ENCODE data around the gene PALLD. TPM values are rescaled to one million over a fixed set of nuclear protein-coding genes. Genes with fewer than 3 reads are reported as not detected.

Gene PALLD
- total and polyA plus RNA-seq, 2 of the 8 experiments (the other 6 are each of a cell fraction or from before 2014, with no cell fraction given), result 10.5 to 25.0 TPM

- H2BK12ac ChIP-seq (ENCODE audit: low read depth, low read length), result no peak overlapping the region
- H2AK5ac ChIP-seq (ENCODE audit: low read depth, low read length), result no peak overlapping the region
- H4K20me1 ChIP-seq (replicated peaks in 1 of 2; ENCODE audit: control insufficient read depth in 1 of 2, insufficient read depth in 2 of 2, low read length in 2 of 2), result no peaks in the 10 kb centered on the region
- peaks cover 0 to 10% (median 5%) of the 10 kb centered on the region in 4 experiments; a peak in 3 of 7 replicates for H3K27me3 ChIP-seq (replicated peaks in 1 of 4; ENCODE audit: control insufficient read depth in 3 of 4, extremely low read depth in 1 of 4, insufficient read depth in 3 of 4, low read length in 3 of 4)
- H3K4me3 ChIP-seq (ENCODE audit: extremely low read depth in 1 of 4, insufficient read depth in 2 of 4, low read depth in 3 of 4, low read length in 4 of 4), result no peak overlapping the region
- no peak overlapping the region for H2BK20ac ChIP-seq (ENCODE audit: low read length)
- H2BK120ac ChIP-seq (replicated peaks; ENCODE audit: low read depth, low read length), result no peak overlapping the region
- WGBS, 2 experiments (ENCODE audit: extremely low coverage in 1 of 2, insufficient coverage in 1 of 2, insufficient read length in 1 of 2, insufficient replicate concordance in 2 of 2, low coverage in 1 of 2, low lambda C conversion rate in 2 of 2, missing lambda C conversion rate in 1 of 2), result 96% methylated on average over 3 of the region's 3 CpGs; no CpG with 5 or more reads in 1 of the 2 experiments
- no peak overlapping the region for H3K9ac ChIP-seq (replicated peaks in 1 of 4; ENCODE audit: extremely low read depth in 1 of 4, low read depth in 3 of 4, low read length in 3 of 4)
- H3K23me2 ChIP-seq (ENCODE audit: low read depth, low read length), result peaks cover 3% of the 10 kb centered on the region
- no peak overlapping the region for H3K27ac ChIP-seq (ENCODE audit: low read depth, low read length)
- DNase-seq (ENCODE audit: low read depth in 1 of 2, low spot score in 2 of 2) (no peak), FAIRE-seq (no peak)
- no peak overlapping the region for H2BK15ac ChIP-seq (ENCODE audit: low read length)
- H3K18ac ChIP-seq (ENCODE audit: extremely low read depth, low read length), result no peak overlapping the region
- no peak overlapping the region for H4K91ac ChIP-seq (replicated peaks; ENCODE audit: insufficient read length, low read length)
- no peak for TF ChIP-seq SIRT6 (IDR thresholded peaks at IDR 0.05; ENCODE audit: low read length)
- TF ChIP-seq CTCF (IDR thresholded peaks at IDR 0.05; ENCODE audit: control extremely low read depth in 1 of 3, insufficient read depth in 1 of 3, low read depth in 1 of 3, low read length in 3 of 3), result no peak
- no peak for TF ChIP-seq BACH1 (IDR thresholded peaks at IDR 0.05; ENCODE audit: low read length)
- no peak for TF ChIP-seq BCL11A (IDR thresholded peaks at IDR 0.05; ENCODE audit: low read depth in 2 of 2, low read length in 2 of 2)
- TF ChIP-seq SUZ12 (IDR thresholded peaks at IDR 0.05; ENCODE audit: low read length), result no peak
- TF ChIP-seq KDM1A (IDR thresholded peaks at IDR 0.05; ENCODE audit: borderline replicate concordance, low read length), result no peak
- TF ChIP-seq EGR1 (IDR thresholded peaks at IDR 0.05; ENCODE audit: borderline replicate concordance, low read depth, low read length), result no peak
- no peak for TF ChIP-seq SAP30 (IDR thresholded peaks at IDR 0.05; ENCODE audit: insufficient read depth, insufficient replicate concordance, low read length)
- no peak for TF ChIP-seq POU5F1 (IDR thresholded peaks at IDR 0.05; ENCODE audit: low read depth, low read length)
- no peak for TF ChIP-seq TEAD4 (IDR thresholded peaks at IDR 0.05; ENCODE audit: low read depth, low read length)
- TF ChIP-seq CBX5 (IDR thresholded peaks at IDR 0.05; ENCODE audit: low read depth, low read length), result no peak
- H4K8ac ChIP-seq (ENCODE audit: extremely low read depth, insufficient read depth, low read length), result no peak overlapping the region
- H3K14ac ChIP-seq (ENCODE audit: insufficient read length), result no peak overlapping the region
- H3K56ac ChIP-seq (replicated peaks; ENCODE audit: insufficient read length, low read depth, low read length), result no peak overlapping the region
- no peaks in the 10 kb centered on the region for H3K9me3 ChIP-seq (ENCODE audit: insufficient read depth in 2 of 2, low read depth in 1 of 2, low read length in 1 of 2)
- ChIA-PET POLR2A (ENCODE audit: partially characterized antibody) (interaction anchor here (1.3 kb wide), 2 partner anchors 10 to 12 kb away, joined by 3 to 6 read pairs; no protein-coding TSS in a partner anchor), CTCF (ENCODE audit: partially characterized antibody) (interaction anchor here (0.5 to 2.5 kb wide), 5 partner anchors 10 to 167 kb away, joined by 3 to 6 read pairs (median 5); no protein-coding TSS in a partner anchor)
- no peak overlapping the region for H3K4ac ChIP-seq (replicated peaks; ENCODE audit: insufficient read length, low read depth, low read length)
- peaks cover 0 to 8% (median 2%) of the 10 kb centered on the region in 4 experiments; a peak in 4 of 7 replicates for H3K4me1 ChIP-seq (replicated peaks in 1 of 4; ENCODE audit: control insufficient read depth in 3 of 4, insufficient read depth in 4 of 4, low read length in 3 of 4)
- H3K79me1 ChIP-seq (ENCODE audit: low read depth, low read length), result no peaks in the 10 kb centered on the region
- H3K36me3 ChIP-seq (ENCODE audit: control insufficient read depth in 2 of 4, insufficient read depth in 4 of 4, low read length in 3 of 4), result no peaks in the 10 kb centered on the region
- no peak overlapping the region for H3K4me2 ChIP-seq (ENCODE audit: insufficient read depth in 1 of 2, low read depth in 2 of 2, low read length in 2 of 2)
- no peak overlapping the region for H2BK5ac ChIP-seq (ENCODE audit: low read depth, low read length)
- no peak overlapping the region for H3K23ac ChIP-seq (ENCODE audit: insufficient read length)
- H3K79me2 ChIP-seq (ENCODE audit: control insufficient read depth in 1 of 2, insufficient read depth in 2 of 2, low read length in 2 of 2), result no peaks in the 10 kb centered on the region
- H4K5ac ChIP-seq (ENCODE audit: insufficient read length, low read depth, low read length), result no peak overlapping the region
- H2AFZ ChIP-seq (ENCODE audit: low read length), result no peak overlapping the region
Measured at GRCh38 chr4:168826620-168827019, 329.8 kb downstream of the PALLD start.

Data from H1 (cell line).